H1 (cell line): ENCODE measurements around the gene SLCO2A1. TPM values are rescaled to one million over a fixed set of nuclear protein-coding genes. Genes with fewer than 3 reads are reported as not detected.

Experiments used
- CTCF ChIA-PET: fragments of 300-600 bp; sonication (Branson Sonifier 250); formaldehyde crosslinking; loops from one replicate; lab custom pipeline; 2021; ENCODE audit not compliant: partially characterized antibody; lab: Charles Lee
- POLR2A ChIA-PET: fragments of 300-600 bp; sonication (Branson Sonifier 250); formaldehyde crosslinking; loops from one replicate; lab custom pipeline; 2021; ENCODE audit warnings: inconsistent platforms; ENCODE audit not compliant: partially characterized antibody; lab: Charles Lee
- DNase-seq, 2 experiments: peaks; one replicate each; pipeline versions ENCODE4 v3.0.0 to v3.0.0-alpha.2; 2010 to 2022; ENCODE audit warnings: low spot score in 2 of 2, low read depth in 1 of 2, mixed read lengths in 1 of 2
- FAIRE-seq: peaks from 2 replicates; lab custom pipeline; 2011; peaks lifted over from hg19 to GRCh38; lab: Jason Lieb, UNC
- H2AFZ ChIP-seq: 2 replicates; pipeline ENCODE4 v1.8.1; 2012; ENCODE audit warnings: low read length, inconsistent platforms
- H2AK5ac ChIP-seq: 2 replicates; pipeline ENCODE4 v1.6.1; 2013; ENCODE audit warnings: low read depth, low read length
- H2BK120ac ChIP-seq: replicated peaks from 2 replicates; pipeline ENCODE3; 2013; ENCODE audit warnings: low read depth, low read length, inconsistent platforms
- H2BK12ac ChIP-seq: 2 replicates; pipeline ENCODE4 v1.6.1; 2013; ENCODE audit warnings: low read depth, low read length
- H2BK15ac ChIP-seq: 2 replicates; pipeline ENCODE4 v1.6.1; 2013; ENCODE audit warnings: low read length
- H2BK20ac ChIP-seq: 2 replicates; pipeline ENCODE4 v1.6.1; 2013; ENCODE audit warnings: low read length
- H2BK5ac ChIP-seq: 2 replicates; pipeline ENCODE4 v1.6.1; 2013; ENCODE audit warnings: low read depth, low read length
- H3K14ac ChIP-seq: 2 replicates; pipeline ENCODE4 v1.6.1; 2013; ENCODE audit warnings: inconsistent platforms; ENCODE audit not compliant: insufficient read length
- H3K18ac ChIP-seq: 2 replicates; pipeline ENCODE4 v1.6.1; 2013; ENCODE audit warnings: low read length; ENCODE audit errors: extremely low read depth
- H3K23ac ChIP-seq: 2 replicates; pipeline ENCODE4 v1.6.1; 2013; ENCODE audit warnings: inconsistent platforms; ENCODE audit not compliant: insufficient read length
- H3K23me2 ChIP-seq: 2 replicates; pipeline ENCODE4 v1.6.1; 2013; ENCODE audit warnings: low read depth, low read length
- H3K27ac ChIP-seq: 2 replicates; pipeline ENCODE4 v1.6.1; 2011; ENCODE audit warnings: low read depth, low read length, inconsistent platforms
- H3K27me3 ChIP-seq, 4 experiments: replicated peaks in 1 of 4; 1 replicate in 1 of 4; 2 replicates in 3 of 4; pipeline versions ENCODE4 v1.6.1 to v1.8.1; 2011 to 2013; ENCODE audit warnings: low read length in 3 of 4, mild to moderate bottlenecking in 3 of 4, inconsistent platforms in 2 of 4, mixed read lengths in 2 of 4, moderate library complexity in 1 of 4; ENCODE audit not compliant: control insufficient read depth in 3 of 4, insufficient read depth in 3 of 4; ENCODE audit errors: extremely low read depth in 1 of 4
- H3K36me3 ChIP-seq, 4 experiments: 2 replicates each; pipeline versions ENCODE4 v1.6.1 to v1.8.1; 2011 to 2013; ENCODE audit warnings: mild to moderate bottlenecking in 4 of 4, low read length in 3 of 4, moderate library complexity in 2 of 4, control low read depth in 1 of 4, inconsistent platforms in 1 of 4; ENCODE audit not compliant: insufficient read depth in 4 of 4, control insufficient read depth in 2 of 4
- H3K4ac ChIP-seq: replicated peaks from 2 replicates; pipeline ENCODE3; 2013; ENCODE audit warnings: low read length, low read depth, mixed read lengths, inconsistent platforms; ENCODE audit not compliant: insufficient read length
- H3K4me1 ChIP-seq, 4 experiments: replicated peaks in 1 of 4; 1 replicate in 1 of 4; 2 replicates in 3 of 4; pipeline versions ENCODE4 v1.6.1 to v1.8.1; 2011 to 2013; ENCODE audit warnings: low read length in 3 of 4, inconsistent platforms in 2 of 4, mixed read lengths in 1 of 4; ENCODE audit not compliant: insufficient read depth in 4 of 4, control insufficient read depth in 3 of 4
- H3K4me2 ChIP-seq, 2 experiments: 2 replicates each; pipeline versions ENCODE4 v1.6.1 to v1.8.1; 2011 to 2013; ENCODE audit warnings: low read depth in 2 of 2, low read length in 2 of 2, control low read depth in 1 of 2, inconsistent platforms in 1 of 2, mild to moderate bottlenecking in 1 of 2; ENCODE audit not compliant: insufficient read depth in 1 of 2
- H3K4me3 ChIP-seq, 4 experiments: fragments of 200-600, 300-600 bp in 1 of 4; sonication (generic), shearing (Covaris generic), sonication (Bioruptor Twin) in 1 of 4; 2 replicates each; pipeline versions ENCODE4 v1.5.1 to v1.8.1; 2011 to 2016; ENCODE audit warnings: low read length in 4 of 4, low read depth in 3 of 4, control low read depth in 2 of 4, inconsistent platforms in 2 of 4, mild to moderate bottlenecking in 2 of 4, mixed read lengths in 1 of 4, moderate library complexity in 1 of 4; ENCODE audit not compliant: insufficient read depth in 2 of 4; ENCODE audit errors: extremely low read depth in 1 of 4
- H3K56ac ChIP-seq: replicated peaks from 2 replicates; pipeline ENCODE3; 2013; ENCODE audit warnings: low read depth, mild to moderate bottlenecking, mixed read lengths, low read length, inconsistent platforms; ENCODE audit not compliant: insufficient read length
- H3K79me1 ChIP-seq: 2 replicates; pipeline ENCODE4 v1.6.1; 2013; ENCODE audit warnings: low read depth, low read length, control low read depth
- H3K79me2 ChIP-seq, 2 experiments: 2 replicates each; pipeline versions ENCODE4 v1.6.1 to v1.8.1; 2012 to 2013; ENCODE audit warnings: low read length in 2 of 2, mild to moderate bottlenecking in 2 of 2, inconsistent platforms in 1 of 2; ENCODE audit not compliant: insufficient read depth in 2 of 2, control insufficient read depth in 1 of 2
- H3K9ac ChIP-seq, 4 experiments: replicated peaks in 1 of 4; 1 replicate in 1 of 4; 2 replicates in 3 of 4; pipeline versions ENCODE4 v1.6.1 to v1.8.1; 2011 to 2013; ENCODE audit warnings: low read depth in 3 of 4, low read length in 3 of 4, control low read depth in 2 of 4, mild to moderate bottlenecking in 2 of 4, moderate library complexity in 2 of 4, inconsistent platforms in 1 of 4; ENCODE audit errors: extremely low read depth in 1 of 4
- H3K9me3 ChIP-seq, 2 experiments: 2 replicates each; pipeline versions ENCODE4 v1.6.1 to v1.8.1; 2012 to 2013; ENCODE audit warnings: mild to moderate bottlenecking in 2 of 2, moderate library complexity in 2 of 2, control low read depth in 1 of 2, inconsistent platforms in 1 of 2, low read depth in 1 of 2, low read length in 1 of 2, mixed read lengths in 1 of 2; ENCODE audit not compliant: insufficient read depth in 2 of 2
- H4K20me1 ChIP-seq, 2 experiments: replicated peaks in 1 of 2; 2 replicates each; pipeline versions ENCODE3 to v1.8.1; 2011 to 2013; ENCODE audit warnings: inconsistent platforms in 2 of 2, low read length in 2 of 2, mild to moderate bottlenecking in 1 of 2; ENCODE audit not compliant: insufficient read depth in 2 of 2, control insufficient read depth in 1 of 2
- H4K5ac ChIP-seq: 2 replicates; pipeline ENCODE4 v1.6.1; 2013; ENCODE audit warnings: low read length, low read depth, mixed read lengths, inconsistent platforms; ENCODE audit not compliant: insufficient read length
- H4K8ac ChIP-seq: 2 replicates; pipeline ENCODE4 v1.8.0; 2013; ENCODE audit warnings: mild to moderate bottlenecking, moderate library complexity, low read length, inconsistent platforms; ENCODE audit not compliant: insufficient read depth; ENCODE audit errors: extremely low read depth
- H4K91ac ChIP-seq: replicated peaks from 2 replicates; pipeline ENCODE3; 2013; ENCODE audit warnings: low read length, mixed read lengths, inconsistent platforms; ENCODE audit not compliant: insufficient read length
- ASH2L ChIP-seq: fragments of 200-600, 300-600 bp; sonication (generic); IDR thresholded peaks from one replicate; pipeline ENCODE4 v1.7.1; 2017; ENCODE audit warnings: low read length
- BCL11A ChIP-seq, 2 experiments: IDR thresholded peaks; one replicate each; pipeline ENCODE4 v1.6.1; 2011; ENCODE audit warnings: low read depth in 2 of 2, low read length in 2 of 2, mild to moderate bottlenecking in 2 of 2
- GABPA ChIP-seq: IDR thresholded peaks from 2 replicates; pipeline ENCODE4 v1.6.1; 2011; ENCODE audit warnings: mild to moderate bottlenecking, low read length, moderate library complexity, borderline replicate concordance; ENCODE audit not compliant: insufficient read depth
- POU5F1 ChIP-seq: IDR thresholded peaks from 2 replicates; pipeline ENCODE4 v1.6.1; 2011; ENCODE audit warnings: low read depth, mild to moderate bottlenecking, low read length, moderate library complexity
- SIRT6 ChIP-seq: IDR thresholded peaks from one replicate; pipeline ENCODE4 v1.7.1; 2012; ENCODE audit warnings: low read length, inconsistent platforms
- WGBS, 2 experiments: shearing (Covaris generic) in 1 of 2; methylation state at CpG; one replicate each; pipeline versions ENCODE4 v1.1.6 to v1.1.7; 2013 to 2015; ENCODE audit warnings: low lambda C conversion rate in 2 of 2, mixed read lengths in 2 of 2, inconsistent platforms in 1 of 2, low coverage in 1 of 2, missing lambda C conversion rate in 1 of 2; ENCODE audit not compliant: insufficient replicate concordance in 2 of 2, insufficient coverage in 1 of 2, insufficient read length in 1 of 2; ENCODE audit errors: extremely low coverage in 1 of 2, missing lambda C conversion rate in 1 of 2; 5-methylcytosine and 5-hydroxymethylcytosine counted together
- polyA plus RNA-seq, 7 experiments: library from polyadenylated mRNA; depleted of rRNA in 3 of 7; stranded (reverse) in 5 of 7; unstranded in 2 of 7; fragments of >200 nt in 5 of 7; fragments of 200-250 nt in 2 of 7; gene quantifications; 1 replicate in 5 of 7; 2 replicates in 1 of 7; 4 replicates in 1 of 7; pipeline versions ENCODE4 v1.2.1 to v1.2.3, GENCODE V29; 2011 to 2013; ENCODE audit warnings: missing spikeins in 2 of 7, mixed read lengths in 2 of 7
- total RNA-seq: library from RNA; stranded (reverse); fragmentation: NEBNext Ultra II Directional; extraction: Animal tissue kit (Norgen Biotek cat#: 25700); gene quantifications from 2 replicates; pipeline ENCODE4 v1.2.1, GENCODE V29; 2021

SLCO2A1 gene
- total and polyA plus RNA-seq, 2 of the 8 experiments (the other 6 are each of a cell fraction or from before 2014, with no cell fraction given), result 1.1 to 2.3 TPM

GRCh38 chr3:133931084-133931483 lies 98.6 kb downstream of the SLCO2A1 start:
- H2BK15ac ChIP-seq, result no peak overlapping the region
- no peaks in the 10 kb centered on the region for H4K20me1 ChIP-seq
- DNase-seq (peak in 1 of 2 experiments; percentile 33), FAIRE-seq (no peak)
- H2BK20ac ChIP-seq, result no peak overlapping the region
- H3K79me1 ChIP-seq, result no peaks in the 10 kb centered on the region
- H2BK5ac ChIP-seq, result no peak overlapping the region
- H2AK5ac ChIP-seq, result no peak overlapping the region
- no peak overlapping the region for H3K4ac ChIP-seq
- POLR2A ChIA-PET, result no interaction called here
- peaks cover 6% of the 10 kb centered on the region for H3K23me2 ChIP-seq
- TF ChIP-seq SIRT6 (no peak), ASH2L (no peak), GABPA (no peak), POU5F1 (no peak), BCL11A (IDR thresholded peaks at IDR 0.05; ENCODE audit: low read depth in 2 of 2, low read length in 2 of 2) (no peak)
- WGBS, 2 experiments, result 91% methylated on average over 8 of the region's 8 CpGs; no CpG with 5 or more reads in 1 of the 2 experiments
- no peak overlapping the region for H3K14ac ChIP-seq
- peaks cover 0 to 21% (median 16%) of the 10 kb centered on the region in 4 experiments; a peak in 5 of 7 replicates for H3K27me3 ChIP-seq
- H4K91ac ChIP-seq, result no peak overlapping the region
- H2BK12ac ChIP-seq, result no peak overlapping the region
- H3K4me2 ChIP-seq, result no peak overlapping the region
- no peaks in the 10 kb centered on the region for H3K79me2 ChIP-seq
- H2AFZ ChIP-seq, result no peak overlapping the region
- H3K4me1 ChIP-seq, result peaks cover 0 to 9% (median 4%) of the 10 kb centered on the region in 4 experiments; a peak in 5 of 7 replicates
- H3K9ac ChIP-seq, result no peak overlapping the region
- H3K4me3 ChIP-seq, result no peak overlapping the region
- no peak overlapping the region for H3K23ac ChIP-seq
- no peak overlapping the region for H4K8ac ChIP-seq
- H4K5ac ChIP-seq, result no peak overlapping the region
- CTCF ChIA-PET, result interaction anchor here (0.6 to 5.1 kb wide), 23 partner anchors 9 to 370 kb away, joined by 3 to 38 read pairs (median 4); no protein-coding TSS in a partner anchor
- H2BK120ac ChIP-seq, result no peak overlapping the region
- H3K36me3 ChIP-seq, result no peaks in the 10 kb centered on the region
- no peak overlapping the region for H3K56ac ChIP-seq
- no peaks in the 10 kb centered on the region for H3K9me3 ChIP-seq
- no peak overlapping the region for H3K27ac ChIP-seq
- no peak overlapping the region for H3K18ac ChIP-seq
